ENCODE results near the gene KLRK1.
"Not testable (repeated sequence)": the region's sequence is repeated elsewhere in the genome, so short reads cannot be mapped to it uniquely, and the experiment has no call there.

Gene KLRK1

DNA sequence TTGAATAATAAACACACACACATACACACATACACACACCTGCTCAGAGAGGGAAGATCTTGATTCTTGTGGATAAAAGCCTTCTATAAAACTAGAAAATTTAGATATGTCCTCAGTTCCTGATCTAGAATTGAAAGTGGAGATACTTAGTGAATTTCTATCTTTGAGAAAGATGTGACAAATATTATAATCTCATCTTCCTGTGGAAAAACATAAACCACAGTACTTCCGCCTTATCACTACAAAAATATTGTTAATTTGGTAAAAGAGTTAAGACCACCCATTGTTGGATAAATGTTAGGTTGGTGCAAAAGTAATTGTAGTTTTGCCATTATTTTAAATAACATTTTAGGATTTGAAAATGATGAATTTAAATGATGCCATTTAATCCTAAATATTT lies at the start of gene KLRK1:
TSS of gene KLRK1 (minus strand) at position 138 of the 400 bp plus-strand sequence. CDS start 1,231 bp downstream, outside the sequence.
- no peak for DNase-seq (ENCODE audit: low read depth, low spot score)

DNA sequence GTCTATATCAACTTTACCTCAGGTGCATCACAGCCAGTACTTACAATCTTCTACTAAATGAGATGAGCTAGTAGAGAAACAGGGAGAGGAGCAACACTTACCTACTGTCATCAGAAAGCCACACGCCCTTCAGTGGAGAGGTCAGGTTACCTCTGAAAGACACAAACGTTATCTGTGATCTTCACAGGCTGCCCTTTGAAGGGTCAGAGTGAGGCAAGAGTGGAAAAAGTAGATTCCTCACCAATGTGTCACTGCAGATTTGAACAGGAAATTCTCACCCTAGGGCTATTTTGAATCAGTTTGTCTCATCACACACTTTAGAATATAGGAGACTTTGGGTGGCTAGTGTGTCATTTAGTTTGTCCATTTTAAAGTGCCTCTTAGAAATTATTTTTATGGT lies 47.8 kb upstream of the KLRK1 start:
- not testable (repeated sequence) for DNase-seq (ENCODE audit: low read depth, low spot score)

DNA sequence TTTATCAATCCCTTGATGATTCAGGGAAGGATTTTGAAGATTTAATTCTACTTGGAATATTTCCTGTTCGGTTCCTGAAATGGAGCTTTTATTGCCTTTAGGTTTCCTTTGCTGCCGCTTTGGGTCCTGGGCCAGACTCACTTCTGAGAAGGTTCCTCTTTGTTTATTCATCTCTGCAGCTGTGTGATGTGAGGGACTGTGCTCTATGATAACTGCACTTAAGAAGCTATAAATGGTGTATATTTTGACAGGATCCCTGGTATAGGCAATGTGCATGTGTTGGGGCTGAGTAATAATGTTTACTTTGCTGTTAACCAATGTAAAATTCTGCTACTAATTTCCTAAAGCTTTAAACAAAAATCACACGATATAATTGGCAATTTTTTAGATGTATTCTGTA lies 46.0 kb upstream of the KLRK1 start, which contains the start of gene KLRC2:
TSS of gene KLRC2 (minus strand) at position 195 of the 400 bp plus-strand sequence. CDS start at position 171, 24 bp downstream.
- DNase-seq (ENCODE audit: low read depth, low spot score), result not testable (repeated sequence)

DNA sequence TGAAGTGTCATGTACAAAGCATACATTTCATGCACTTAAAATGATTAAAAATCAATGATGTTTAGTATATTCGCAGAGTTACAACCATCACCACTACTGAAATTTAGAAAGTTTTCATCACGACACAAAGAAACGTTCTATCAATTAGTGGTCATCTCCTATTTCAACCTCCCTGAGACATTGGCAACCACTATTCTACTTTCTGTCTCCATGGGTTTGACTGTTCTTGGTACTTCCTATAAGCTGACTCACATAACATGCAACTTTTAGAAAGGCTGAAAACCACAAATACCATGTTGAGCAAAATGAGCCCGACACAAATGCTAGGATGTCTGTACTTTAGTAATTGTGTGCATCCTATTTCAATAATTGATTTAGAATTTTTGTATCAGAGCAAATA lies 40.8 kb upstream of the KLRK1 start:
- not testable (repeated sequence) for DNase-seq (ENCODE audit: low read depth, low spot score)

DNA sequence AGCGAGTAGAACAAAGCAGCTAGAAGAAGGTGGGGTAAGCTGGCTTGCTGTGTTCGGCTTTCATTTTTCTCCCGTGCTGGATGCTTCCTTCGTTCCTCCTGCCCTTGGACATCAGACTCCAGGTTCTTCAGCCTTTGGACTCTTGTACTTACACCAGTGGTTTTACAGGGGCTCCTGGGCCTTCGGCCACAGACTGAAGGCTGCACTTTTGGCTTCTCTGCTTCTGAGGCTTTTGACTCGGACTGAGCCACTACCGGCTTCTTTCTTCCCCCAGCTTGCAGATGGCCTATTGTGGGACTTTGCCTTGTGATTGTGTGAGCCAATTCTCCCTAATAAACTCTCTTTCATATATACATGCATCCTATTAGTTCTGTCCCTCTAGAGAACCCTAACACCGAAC lies 36.1 kb upstream of the KLRK1 start:
- DNase-seq (ENCODE audit: low read depth, low spot score), result not testable (repeated sequence)

DNA sequence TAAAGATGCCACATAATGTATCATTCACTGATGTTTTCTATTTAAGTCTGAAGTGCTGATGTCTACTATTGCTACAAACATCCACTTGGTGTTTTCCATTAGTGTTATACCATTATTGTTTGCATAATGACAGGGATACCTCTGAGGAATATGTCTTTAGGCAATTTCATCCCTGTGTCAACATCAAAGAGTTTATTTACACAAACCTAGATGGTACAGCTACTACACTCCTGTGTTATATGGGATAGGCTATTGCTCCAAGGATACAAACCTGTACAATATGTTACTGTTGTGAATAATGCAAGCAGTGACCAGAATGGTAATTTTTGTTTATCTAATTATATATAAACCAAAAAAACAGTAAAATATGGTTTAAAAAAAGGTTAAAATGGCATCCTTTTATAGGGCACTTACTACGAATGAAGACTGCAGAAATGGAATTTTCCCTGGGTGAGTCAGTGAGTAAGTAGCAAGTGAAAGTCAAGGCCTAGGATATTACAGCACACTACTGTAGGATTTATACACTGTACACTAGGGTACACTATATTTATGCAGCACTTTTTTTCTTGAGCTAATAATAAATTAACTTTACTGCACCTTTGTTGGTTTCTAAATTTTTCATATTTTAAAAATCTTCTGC lies 34.5 kb upstream of the KLRK1 start:
- not testable (repeated sequence) for DNase-seq (ENCODE audit: low read depth, low spot score)

DNA sequence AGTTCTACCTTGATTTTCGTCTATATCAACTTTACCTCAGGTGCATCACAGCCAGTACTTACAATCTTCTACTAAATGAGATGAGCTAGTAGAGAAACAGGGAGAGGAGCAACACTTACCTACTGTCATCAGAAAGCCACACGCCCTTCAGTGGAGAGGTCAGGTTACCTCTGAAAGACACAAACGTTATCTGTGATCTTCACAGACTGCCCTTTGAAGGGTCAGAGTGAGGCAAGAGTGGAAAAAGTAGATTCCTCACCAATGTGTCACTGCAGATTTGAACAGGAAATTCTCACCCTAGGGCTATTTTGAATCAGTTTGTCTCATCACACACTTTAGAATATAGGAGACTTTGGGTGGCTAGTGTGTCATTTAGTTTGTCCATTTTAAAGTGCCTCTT lies 32.3 kb upstream of the KLRK1 start:
- DNase-seq (ENCODE audit: low read depth, low spot score), result not testable (repeated sequence)

DNA sequence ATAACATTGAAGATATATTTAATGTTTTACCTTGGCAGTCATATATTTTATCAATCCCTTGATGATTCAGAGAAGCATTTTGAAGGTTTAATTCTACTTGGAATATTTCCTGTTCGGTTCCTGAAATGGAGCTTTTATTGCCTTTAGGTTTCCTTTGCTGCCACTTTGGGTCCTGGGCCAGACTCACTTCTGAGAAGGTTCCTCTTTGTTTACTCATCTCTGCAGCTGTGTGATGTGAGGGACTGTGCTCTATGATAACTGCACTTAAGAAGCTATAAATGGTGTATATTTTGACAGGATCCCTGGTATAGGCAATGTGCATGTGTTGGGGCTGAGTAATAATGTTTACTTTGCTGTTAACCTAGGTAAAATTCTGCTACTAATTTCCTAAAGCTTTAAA lies 30.5 kb upstream of the KLRK1 start, which contains the start of gene KLRC3:
TSS of gene KLRC3 (minus strand) at position 262 of the 400 bp plus-strand sequence. CDS start at position 217, 45 bp downstream.
- not testable (repeated sequence) for DNase-seq (ENCODE audit: low read depth, low spot score)

DNA sequence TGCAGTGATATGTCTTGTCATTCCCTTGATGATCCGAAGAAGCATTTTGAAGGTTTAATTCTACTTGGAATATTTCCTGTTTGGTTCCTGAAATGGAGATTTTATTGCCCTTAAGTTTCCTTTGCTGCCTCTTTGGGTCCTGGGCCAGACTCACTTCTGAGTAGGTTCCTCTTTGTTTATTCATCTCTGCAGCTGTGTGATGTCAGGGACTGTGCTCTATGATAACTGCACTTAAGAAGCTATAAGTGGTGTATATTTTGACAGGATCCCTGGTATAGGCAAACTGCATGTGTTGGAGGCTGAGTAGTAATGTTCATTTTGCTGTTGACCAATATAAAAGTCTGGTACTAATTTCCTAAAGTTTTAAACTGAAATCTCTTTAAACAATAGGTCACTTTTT lies 19.6 kb upstream of the KLRK1 start, which contains the start of gene KLRC4:
TSS of gene KLRC4 (minus strand) at position 366 of the 400 bp plus-strand sequence. CDS start at position 184, 182 bp downstream.
- DNase-seq (ENCODE audit: low read depth, low spot score), result no peak

DNA sequence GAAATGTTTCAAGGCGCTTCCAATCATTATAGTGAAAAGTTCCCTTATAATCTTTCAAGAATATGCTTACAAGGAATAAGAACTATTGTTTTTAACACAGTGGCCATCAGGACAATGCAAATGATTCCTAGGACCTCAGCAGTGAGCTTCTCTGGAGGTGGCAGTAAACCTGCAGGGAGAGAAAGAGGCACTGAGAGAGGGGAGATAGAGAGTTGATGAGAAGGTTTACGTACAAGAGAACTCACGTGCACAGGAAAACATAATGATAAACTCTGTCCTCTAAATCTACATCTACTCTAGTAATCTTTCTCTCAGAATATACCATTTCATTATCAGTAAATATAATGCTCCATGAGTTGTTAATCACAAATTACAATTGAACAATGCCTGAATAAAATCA lies 19.0 kb upstream of the KLRK1 start:
- DNase-seq (ENCODE audit: low read depth, low spot score), result no peak

DNA sequence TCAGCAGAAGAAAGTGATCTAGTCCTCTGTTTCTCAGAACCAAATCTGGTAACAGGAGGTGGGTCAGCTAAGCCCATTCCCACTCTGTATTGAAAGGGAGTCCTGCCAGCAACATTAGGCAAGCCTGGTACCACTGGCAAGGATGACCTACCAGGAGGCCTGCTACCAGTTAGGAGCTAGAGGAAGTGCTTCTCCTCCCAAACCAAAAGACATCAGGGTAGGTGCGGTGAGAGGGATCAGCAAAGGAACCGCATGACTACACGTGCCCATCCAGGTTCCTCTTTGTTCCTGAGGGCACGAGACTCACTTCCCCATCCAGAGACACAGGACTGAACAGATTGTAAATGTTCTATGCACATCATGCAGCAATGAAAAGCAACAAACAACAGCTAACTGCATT lies 16.9 kb upstream of the KLRK1 start:
- DNase-seq (ENCODE audit: low read depth, low spot score), result no peak

DNA sequence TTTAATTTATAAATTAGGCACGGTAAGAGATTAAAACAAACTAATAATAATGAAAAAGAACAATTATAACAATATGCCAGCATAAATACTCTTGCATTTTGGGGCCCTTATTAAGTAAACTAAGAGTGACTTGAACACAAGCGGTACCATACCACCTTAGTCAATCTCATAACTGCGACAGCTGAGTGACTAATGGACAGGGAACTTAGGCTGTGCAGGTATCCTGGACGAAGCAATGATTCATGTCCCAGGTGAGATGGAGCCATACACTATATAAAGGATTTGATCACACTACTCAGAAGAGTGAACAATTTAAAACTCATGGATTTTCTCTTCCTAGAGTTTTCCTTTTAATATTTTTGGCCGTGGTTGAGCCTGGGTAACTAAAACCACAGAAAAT lies 15.5 kb upstream of the KLRK1 start:
- DNase-seq (ENCODE audit: low read depth, low spot score), result no peak

DNA sequence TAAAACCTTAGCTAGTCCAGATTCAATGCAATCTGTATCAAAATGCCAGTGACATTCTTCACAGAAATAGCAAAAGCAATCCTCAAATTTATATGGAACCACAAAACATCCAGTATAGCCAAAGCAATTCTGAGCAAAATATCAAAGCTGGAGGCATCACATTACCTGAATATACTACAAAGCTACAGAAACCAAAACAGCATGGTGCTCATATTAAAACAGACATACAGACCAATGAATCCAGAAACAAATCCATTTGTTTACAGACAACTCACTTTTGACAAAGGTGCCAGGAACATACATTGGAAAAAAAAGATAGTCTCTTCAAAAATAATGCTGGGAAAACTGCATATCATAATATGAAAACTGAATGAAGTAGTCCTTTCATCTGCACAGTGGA lies 15.0 kb upstream of the KLRK1 start:
- no peak for DNase-seq (ENCODE audit: low read depth, low spot score)

DNA sequence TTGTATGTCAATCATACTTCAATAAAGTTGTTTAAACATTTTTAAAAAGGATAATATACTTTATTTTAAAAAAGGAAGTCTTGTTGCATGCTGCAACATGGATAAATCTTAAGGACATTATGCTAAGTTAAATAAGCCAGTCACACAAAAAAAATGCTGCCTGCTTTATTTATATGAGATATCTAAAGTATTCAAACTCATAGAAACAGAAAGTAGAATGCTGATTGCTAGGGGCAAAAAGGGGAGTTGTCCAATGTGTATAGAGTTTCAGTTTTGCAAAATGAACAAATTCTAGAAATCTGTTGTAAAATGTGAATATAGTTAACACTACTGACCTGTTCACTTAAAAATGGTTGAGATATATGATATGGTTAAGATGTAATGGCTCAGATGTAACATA lies 11.0 kb upstream of the KLRK1 start:
- DNase-seq (ENCODE audit: low read depth, low spot score), result no peak

DNA sequence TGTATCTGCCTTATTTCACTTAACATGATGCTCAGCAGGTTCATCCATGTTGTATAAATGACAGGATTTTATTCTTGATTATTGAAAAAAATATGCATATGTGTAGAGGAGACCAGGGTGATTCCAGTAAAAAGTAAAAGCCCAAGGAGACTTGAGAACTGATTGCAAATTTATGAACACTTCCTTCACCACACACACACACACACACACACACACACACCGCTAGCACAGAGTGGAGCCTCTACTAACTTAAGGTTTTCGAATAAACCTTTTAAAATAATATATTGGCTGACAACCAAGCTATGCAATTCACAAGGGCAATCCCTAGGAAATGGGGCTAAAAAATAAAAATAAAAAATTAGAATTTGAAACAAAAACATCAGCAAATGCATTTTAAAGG lies 8.3 kb upstream of the KLRK1 start:
- DNase-seq (ENCODE audit: low read depth, low spot score), result no peak

DNA sequence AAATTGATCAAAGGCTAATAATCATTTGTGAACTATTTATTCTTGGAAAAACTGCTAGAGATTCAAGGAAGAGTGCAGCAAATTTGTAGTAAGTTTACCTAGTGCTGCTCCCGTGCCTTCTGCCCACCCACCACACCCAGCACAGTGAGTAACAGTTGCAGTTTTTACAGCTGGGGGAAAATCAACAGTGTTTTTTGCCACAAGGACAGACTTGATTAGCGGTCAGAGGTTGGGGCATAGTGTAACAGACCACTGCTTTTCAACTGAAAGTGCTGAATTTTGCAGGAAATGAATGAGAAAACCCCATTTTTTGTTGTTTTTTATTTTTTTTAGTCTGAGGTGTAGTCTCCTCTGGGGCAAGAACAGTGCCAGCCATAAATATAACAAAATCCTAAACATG lies 7.5 kb upstream of the KLRK1 start:
- no peak for DNase-seq (ENCODE audit: low read depth, low spot score)

DNA sequence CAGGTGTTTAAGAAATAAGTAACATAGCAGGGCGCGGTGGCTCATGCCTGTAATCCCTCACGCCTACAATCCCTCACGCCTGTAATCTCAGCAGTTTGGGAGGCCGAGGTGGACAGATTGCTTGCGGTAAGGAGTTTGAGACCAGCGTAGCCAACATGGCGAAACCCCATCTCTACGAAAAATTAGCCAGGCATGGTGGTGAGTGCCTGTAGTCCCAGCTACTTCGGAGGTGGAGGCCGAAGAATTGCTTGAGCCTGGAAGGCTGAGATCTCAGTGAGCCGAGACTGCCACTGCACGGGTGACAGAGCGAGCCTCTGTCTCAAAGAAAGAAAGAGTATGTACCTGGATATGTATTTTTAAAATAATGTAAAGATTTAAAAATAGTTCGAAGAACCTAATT lies 6.3 kb upstream of the KLRK1 start:
- DNase-seq (ENCODE audit: low read depth, low spot score), result not testable (repeated sequence)

DNA sequence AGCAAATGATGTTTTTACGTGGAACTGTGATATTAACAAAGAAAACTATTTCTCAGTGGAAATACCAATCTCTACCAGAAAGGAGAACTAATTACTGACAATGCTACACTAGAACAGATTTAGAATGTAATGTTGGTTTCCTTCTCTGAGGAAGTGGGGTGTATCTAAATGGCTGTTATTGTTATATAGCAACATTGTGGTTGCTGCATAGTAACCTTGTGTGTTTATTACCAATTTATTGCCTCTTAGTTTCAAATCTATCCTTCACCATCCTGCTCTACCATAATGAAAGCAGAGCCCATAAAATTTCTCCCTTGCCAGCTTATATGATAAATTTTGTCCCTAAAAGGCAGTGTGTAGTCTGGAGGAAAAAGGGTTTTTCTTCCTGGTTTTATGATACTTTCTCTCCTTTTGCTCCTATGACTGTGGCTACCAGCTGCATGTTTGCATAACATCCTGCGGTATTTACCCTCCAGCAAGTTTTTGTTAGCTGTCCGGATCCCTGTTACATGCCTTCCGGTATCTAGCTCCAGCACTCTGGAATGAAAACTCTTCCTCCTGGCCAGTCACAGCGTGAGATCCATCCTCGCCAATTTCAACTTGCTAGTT lies 5.7 kb upstream of the KLRK1 start:
- peak; percentile 60 for DNase-seq (ENCODE audit: low read depth, low spot score)

DNA sequence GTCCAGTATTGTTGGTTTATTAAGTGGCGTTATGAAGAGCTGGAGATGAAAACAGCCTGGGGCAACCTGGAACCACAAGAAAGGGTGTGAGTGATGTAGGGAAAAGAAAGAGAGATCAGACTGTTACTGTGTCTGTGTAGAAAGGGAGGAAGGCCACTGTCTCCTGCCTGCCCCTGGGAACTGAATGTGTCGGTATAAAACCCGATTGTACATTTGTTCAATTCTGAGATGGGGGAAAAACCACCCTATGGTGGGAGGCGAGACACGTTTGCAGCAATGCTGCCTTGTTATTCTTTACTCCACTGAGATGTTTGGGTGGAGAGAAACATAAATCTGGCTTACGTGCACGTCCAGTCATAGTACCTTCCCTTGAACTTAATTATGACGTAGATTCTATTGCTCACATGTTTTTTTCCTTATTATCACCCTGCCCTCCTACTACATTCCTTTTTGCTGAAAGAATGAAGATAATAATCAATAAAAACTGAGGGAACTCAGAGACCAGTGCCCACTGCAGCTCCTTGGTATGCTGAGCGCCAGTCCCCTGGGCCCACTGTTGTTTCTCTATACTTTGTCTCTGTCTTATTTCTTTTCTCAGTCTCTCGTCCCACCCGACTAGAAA lies 4.8 kb upstream of the KLRK1 start:
- DNase-seq (ENCODE audit: low read depth, low spot score), result not testable (repeated sequence)

DNA sequence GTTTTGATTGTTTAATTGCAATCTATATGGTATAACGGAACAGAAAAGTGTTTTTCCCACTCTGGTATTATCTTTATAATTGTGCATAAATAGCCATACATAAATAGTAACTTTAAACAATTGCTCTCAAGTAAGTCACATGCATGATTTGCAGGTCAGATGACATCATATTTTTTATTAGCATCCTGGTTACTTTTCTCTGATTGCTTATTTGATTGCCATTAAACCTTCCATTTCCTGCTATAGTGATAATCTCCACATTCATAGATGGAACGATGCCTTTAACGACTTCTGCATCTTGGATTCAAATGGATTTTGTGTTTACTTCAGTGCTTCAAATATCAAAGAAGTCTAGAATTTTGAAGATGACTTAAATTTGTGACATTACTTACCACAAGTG lies 3.5 kb upstream of the KLRK1 start:
- no peak for DNase-seq (ENCODE audit: low read depth, low spot score)

DNA sequence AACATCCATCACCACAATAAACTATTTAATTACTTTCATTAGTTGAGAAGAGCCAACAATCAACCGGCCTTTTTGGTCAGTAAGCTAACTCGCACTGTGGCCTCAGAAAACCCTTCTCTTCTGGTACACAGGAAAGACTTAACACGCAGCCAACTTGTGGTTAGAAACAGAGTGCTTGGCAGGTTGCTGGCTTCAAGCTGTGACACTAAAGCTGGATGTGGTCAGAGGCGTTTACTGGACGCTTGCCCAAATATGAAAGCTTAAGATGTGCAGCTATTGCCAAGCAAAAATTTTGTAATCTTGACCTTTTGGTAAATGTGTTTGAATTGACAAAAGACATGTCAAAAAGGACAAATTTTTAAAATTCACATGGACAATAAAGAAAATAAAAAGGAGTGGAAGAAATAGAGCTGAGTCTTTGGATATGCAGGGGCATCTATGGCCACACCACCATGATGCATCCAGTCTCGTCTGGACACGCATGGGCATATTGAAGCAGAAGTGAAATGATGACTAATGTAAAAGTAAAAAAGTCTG lies 2.6 kb upstream of the KLRK1 start:
- peak; percentile 90 for DNase-seq (ENCODE audit: low read depth, low spot score)

DNA sequence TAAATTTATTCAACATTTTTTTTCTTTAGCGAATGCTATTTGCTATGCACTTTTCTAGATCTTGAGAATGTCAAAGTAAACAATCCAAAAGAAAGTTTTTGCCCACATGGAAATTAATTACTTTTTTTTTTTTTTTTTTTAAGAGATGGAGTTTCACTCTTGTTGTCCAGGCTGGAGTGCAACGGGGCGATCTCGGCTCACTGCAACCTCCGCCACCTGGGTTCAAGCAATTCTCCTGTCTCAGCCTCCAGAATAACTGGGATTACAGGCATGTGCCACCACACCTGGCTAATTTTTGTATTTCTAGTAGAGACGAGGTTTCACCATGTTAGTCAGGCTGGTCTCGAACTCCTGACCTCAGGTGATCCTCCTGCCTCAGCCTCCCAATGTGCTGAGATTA lies 1.1 kb upstream of the KLRK1 start:
- DNase-seq (ENCODE audit: low read depth, low spot score), result not testable (repeated sequence)

All from astrocyte of the hippocampus (primary cell).